ENCODE measurements around the gene ZNF621.

Gene ZNF621

GRCh38 chr3:40487172-40487571 is 37.6 kb upstream of the ZNF621 start:
- TF ChIP-seq EZH2 (IDR thresholded peaks at IDR 0.05; ENCODE audit: borderline replicate concordance, low read length): no peak
- no peak for TF ChIP-seq CTCF (IDR thresholded peaks at IDR 0.05; ENCODE audit: low read length)
- H3K9me3 ChIP-seq (ENCODE audit: low read length): peaks cover 14% of the 10 kb centered on the region
- H3K27ac ChIP-seq (ENCODE audit: low read depth, low read length, poor library complexity, severe bottlenecking): no peak overlapping the region
- H3K4me2 ChIP-seq (ENCODE audit: low read length): no peak overlapping the region
- no peak overlapping the region for H3K9ac ChIP-seq (ENCODE audit: low read length)
- H3K9me2 ChIP-seq (ENCODE audit: low read depth, low read length): no peaks in the 10 kb centered on the region
- no peaks in the 10 kb centered on the region for H3K79me2 ChIP-seq (ENCODE audit: insufficient read depth, low read length)
- H3K36me3 ChIP-seq (ENCODE audit: insufficient read depth, low read length): peaks cover 20% of the 10 kb centered on the region
- H3K4me1 ChIP-seq (ENCODE audit: insufficient read depth, low read length, severe bottlenecking): no peaks in the 10 kb centered on the region
- no peak overlapping the region for H2AFZ ChIP-seq (ENCODE audit: low read length)
- no peaks in the 10 kb centered on the region for H4K20me1 ChIP-seq (ENCODE audit: insufficient read depth, low read length)
- H3K4me3 ChIP-seq (ENCODE audit: low read depth, low read length, poor library complexity, severe bottlenecking): no peak overlapping the region
- no peaks in the 10 kb centered on the region for H3K27me3 ChIP-seq (ENCODE audit: insufficient read depth, low read length)
- no peaks in the 10 kb centered on the region for H3F3A ChIP-seq (ENCODE audit: insufficient read depth, low read length)

- Histone ChIP-seq H3K4me3 (ENCODE audit: low read depth, low read length, poor library complexity, severe bottlenecking) (no peak overlapping the region), H3K9me2 (ENCODE audit: low read depth, low read length) (no peaks in the 10 kb centered on the region), H3K9ac (ENCODE audit: low read length) (no peak overlapping the region), H3K79me2 (ENCODE audit: insufficient read depth, low read length) (no peaks in the 10 kb centered on the region), H3K4me2 (ENCODE audit: low read length) (no peak overlapping the region), H3K9me3 (ENCODE audit: low read length) (peaks cover 14% of the 10 kb centered on the region), H3F3A (ENCODE audit: insufficient read depth, low read length) (no peaks in the 10 kb centered on the region), H4K20me1 (ENCODE audit: insufficient read depth, low read length) (no peaks in the 10 kb centered on the region), H3K4me1 (ENCODE audit: insufficient read depth, low read length, severe bottlenecking) (no peaks in the 10 kb centered on the region), H3K27ac (ENCODE audit: low read depth, low read length, poor library complexity, severe bottlenecking) (no peak overlapping the region), H3K27me3 (ENCODE audit: insufficient read depth, low read length) (no peaks in the 10 kb centered on the region), H2AFZ (ENCODE audit: low read length) (no peak overlapping the region), H3K36me3 (ENCODE audit: insufficient read depth, low read length) (peaks cover 19% of the 10 kb centered on the region)
- TF ChIP-seq CTCF (IDR thresholded peaks at IDR 0.05; ENCODE audit: low read length) (no peak), EZH2 (IDR thresholded peaks at IDR 0.05; ENCODE audit: borderline replicate concordance, low read length) (no peak)
These were observed 33.8 kb upstream of the ZNF621 start for GRCh38 chr3:40490916-40491315.

GRCh38 chr3:40494698-40495097 is 30.1 kb upstream of the ZNF621 start:
- no peaks in the 10 kb centered on the region for H3K9me3 ChIP-seq (ENCODE audit: low read length)
- no peaks in the 10 kb centered on the region for H4K20me1 ChIP-seq (ENCODE audit: insufficient read depth, low read length)
- no peaks in the 10 kb centered on the region for H3F3A ChIP-seq (ENCODE audit: insufficient read depth, low read length)
- no peak overlapping the region for H3K4me2 ChIP-seq (ENCODE audit: low read length)
- TF ChIP-seq EZH2 (IDR thresholded peaks at IDR 0.05; ENCODE audit: borderline replicate concordance, low read length): no peak
- no peak for TF ChIP-seq CTCF (IDR thresholded peaks at IDR 0.05; ENCODE audit: low read length)
- no peaks in the 10 kb centered on the region for H3K4me1 ChIP-seq (ENCODE audit: insufficient read depth, low read length, severe bottlenecking)
- H3K27me3 ChIP-seq (ENCODE audit: insufficient read depth, low read length): no peaks in the 10 kb centered on the region
- H3K4me3 ChIP-seq (ENCODE audit: low read depth, low read length, poor library complexity, severe bottlenecking): no peak overlapping the region
- H2AFZ ChIP-seq (ENCODE audit: low read length): no peak overlapping the region
- H3K36me3 ChIP-seq (ENCODE audit: insufficient read depth, low read length): no peaks in the 10 kb centered on the region
- no peaks in the 10 kb centered on the region for H3K79me2 ChIP-seq (ENCODE audit: insufficient read depth, low read length)
- no peaks in the 10 kb centered on the region for H3K9me2 ChIP-seq (ENCODE audit: low read depth, low read length)
- H3K9ac ChIP-seq (ENCODE audit: low read length): no peak overlapping the region
- no peak overlapping the region for H3K27ac ChIP-seq (ENCODE audit: low read depth, low read length, poor library complexity, severe bottlenecking)
